Fibroblast of mammary gland (primary cell): ENCODE data around the gene S100A1.
A peak's percentile ranks its signal among the peaks of the same experiment; 100 is the strongest.
"Not testable (repeated sequence)": the region's sequence is repeated elsewhere in the genome, so short reads cannot be mapped to it uniquely, and the experiment has no call there.

Experiments used
- DNase-seq: peaks from one replicate; pipeline ENCODE4 v3.0.0-alpha.2; 2010; ENCODE audit warnings: low read depth
- H3K4me3 ChIP-seq: 2 replicates; pipeline ENCODE4 v1.5.1; 2011; ENCODE audit warnings: low read depth, mild to moderate bottlenecking, low read length, moderate library complexity; ENCODE audit not compliant: control insufficient read depth
- CTCF ChIP-seq: conservative IDR thresholded peaks from 2 replicates; pipeline ENCODE4 v1.5.1; 2011; ENCODE audit warnings: low read depth, low read length, inconsistent platforms; ENCODE audit not compliant: control insufficient read depth, insufficient read depth

The S100A1 gene

GRCh38 chr1:153587314-153587713, 40.9 kb upstream of the S100A1 start:
- no peak for TF ChIP-seq CTCF

GRCh38 chr1:153588033-153588432, 40.2 kb upstream of the S100A1 start:
- not testable (repeated sequence) for DNase-seq, H3K4me3 ChIP-seq

More at GRCh38 chr1:153587314-153587713, 40.9 kb upstream of the S100A1 start:
- H3K4me3 ChIP-seq = no peak overlapping the region
- DNase-seq = no peak

DNA sequence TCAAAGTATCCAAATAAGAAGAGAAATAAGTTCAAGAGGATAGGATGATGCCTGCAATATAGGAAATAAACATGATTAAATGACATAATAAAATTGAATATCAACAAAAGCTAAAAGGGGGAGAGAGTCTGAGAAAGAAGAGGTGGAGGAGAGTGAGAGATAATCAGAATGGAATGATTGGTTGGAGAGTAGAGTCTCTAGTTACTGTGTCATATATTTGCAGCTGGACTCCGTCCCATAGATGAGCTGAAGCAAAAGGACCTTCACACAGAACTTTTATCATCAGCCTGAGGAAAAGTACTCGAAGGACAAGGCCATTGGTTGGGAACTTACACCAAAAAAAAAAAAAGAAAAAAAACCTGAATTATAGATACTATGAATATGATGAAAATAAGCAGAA, 39.8 kb upstream of the S100A1 start:
- DNase-seq = no peak
- no peak for TF ChIP-seq CTCF
- no peak overlapping the region for H3K4me3 ChIP-seq

DNA sequence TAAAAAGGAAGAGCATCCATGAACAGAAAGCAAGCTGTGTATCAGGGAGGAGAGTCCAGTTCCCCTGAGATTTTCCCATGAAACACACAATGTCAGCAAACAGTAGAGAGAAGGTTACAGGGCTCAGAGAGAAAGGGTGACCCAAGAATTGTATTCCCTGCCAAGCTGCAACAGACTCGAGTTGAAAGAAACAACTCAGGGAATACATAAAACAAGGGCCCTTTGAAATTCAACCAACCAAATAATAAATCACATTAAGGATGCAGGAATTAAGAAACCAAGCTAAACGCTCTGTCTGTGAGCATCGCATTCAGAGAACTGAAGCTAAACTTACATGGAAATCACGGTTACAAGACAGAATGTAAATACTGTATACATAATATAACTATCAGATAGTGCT, 35.5 kb upstream of the S100A1 start:
- no peak for DNase-seq
- no peak for TF ChIP-seq CTCF
- no peak overlapping the region for H3K4me3 ChIP-seq

GRCh38 chr1:153597206-153597605, 31.0 kb upstream of the S100A1 start:
- no peak for TF ChIP-seq CTCF
- peak; percentile 94 for DNase-seq
- no peak overlapping the region for H3K4me3 ChIP-seq

DNA sequence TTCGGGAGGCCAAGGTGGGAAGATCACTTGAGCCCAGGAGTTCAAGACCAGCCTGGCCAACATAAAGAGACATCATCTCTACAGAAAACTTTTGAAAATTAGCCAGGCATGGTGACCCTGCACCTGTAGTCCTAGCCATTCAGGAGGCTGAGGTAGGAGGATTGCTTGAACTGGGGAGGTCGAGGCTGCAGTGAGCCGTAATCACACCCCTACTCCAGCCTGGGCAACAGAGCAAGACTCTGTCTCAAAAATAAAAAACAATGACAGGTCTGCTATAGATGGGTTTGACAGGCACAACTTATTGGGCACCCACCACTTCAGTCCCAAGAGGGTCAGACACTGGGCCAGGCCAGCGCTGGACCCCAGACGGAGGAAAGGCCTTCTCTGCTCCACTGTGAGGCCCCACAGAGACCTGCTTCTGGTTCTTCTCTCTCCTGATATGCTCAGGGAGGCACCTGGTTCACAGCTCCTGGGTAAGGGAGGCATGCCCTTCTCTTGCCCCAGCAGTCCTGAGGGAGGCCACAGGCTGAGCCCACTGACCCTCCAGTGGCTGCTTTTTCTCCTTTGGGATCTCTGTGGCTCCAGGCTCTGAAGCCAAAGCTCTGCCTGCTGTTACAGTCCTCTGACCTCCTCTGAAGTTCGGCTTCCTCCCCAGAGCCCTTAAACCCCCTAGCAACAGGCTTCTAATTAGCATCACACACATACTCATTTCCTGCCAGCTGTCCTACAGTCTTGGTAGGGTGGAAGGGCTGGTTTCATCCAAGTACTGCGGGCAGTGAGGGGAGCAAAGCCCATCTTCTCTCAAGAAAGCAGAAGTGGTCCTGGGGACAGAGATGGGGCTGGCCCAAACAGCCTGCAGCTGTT, 29.7 kb upstream of the S100A1 start:
- peak; percentile 85 for DNase-seq
- H3K4me3 ChIP-seq = no peak overlapping the region
- TF ChIP-seq CTCF = no peak

DNA sequence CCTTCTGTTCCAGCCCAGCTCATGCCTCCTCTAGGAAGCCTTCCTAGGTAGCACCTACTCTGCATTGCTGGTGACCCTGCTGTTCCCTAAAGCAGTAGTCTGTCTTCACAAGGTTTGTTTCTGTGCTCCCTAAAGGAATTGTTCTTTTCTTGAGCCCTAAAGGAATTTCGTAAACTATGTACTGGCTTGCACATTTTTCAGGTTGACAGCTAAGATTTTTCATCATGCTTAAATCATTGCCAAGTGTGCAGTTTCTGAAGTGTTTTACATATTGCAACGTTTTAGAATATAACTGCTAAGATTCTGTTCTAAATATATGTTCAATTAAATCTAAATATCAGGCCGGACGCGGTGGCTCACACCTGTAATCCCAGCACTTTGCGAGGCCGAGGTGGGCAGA, 28.4 kb upstream of the S100A1 start:
- no peak for DNase-seq
- no peak overlapping the region for H3K4me3 ChIP-seq
- TF ChIP-seq CTCF = no peak
